H1 (cell line): Measurements from ENCODE around the gene PTGDS. TPM values are rescaled to one million over a fixed set of nuclear protein-coding genes. Genes with fewer than 3 reads are reported as not detected.

ENCODE experiments used
- ATF3 ChIP-seq: IDR thresholded peaks from 2 replicates; pipeline ENCODE4 v1.6.1; 2011; ENCODE audit warnings: low read depth, mild to moderate bottlenecking, low read length; ENCODE audit not compliant: insufficient read depth
- CREB1 ChIP-seq: IDR thresholded peaks from 2 replicates; pipeline ENCODE4 v1.6.1; 2012; ENCODE audit warnings: inconsistent platforms
- KDM5A ChIP-seq: fragments of 200-600 bp; IDR thresholded peaks from 2 replicates; pipeline ENCODE4 v1.7.1; 2012; ENCODE audit warnings: mild to moderate bottlenecking, low read length, inconsistent platforms, mixed read lengths
- RFX5 ChIP-seq: IDR thresholded peaks from 2 replicates; pipeline ENCODE4 v1.6.1; 2011; ENCODE audit warnings: low read depth, low read length, improper control_type of control experiment, borderline replicate concordance
- ZNF274 ChIP-seq: IDR thresholded peaks from 2 replicates; pipeline ENCODE4 v1.7.0; 2012; ENCODE audit warnings: low read length, borderline replicate concordance; ENCODE audit errors: extremely low read depth
- polyA plus RNA-seq, 7 experiments: library from polyadenylated mRNA; depleted of rRNA in 3 of 7; stranded (reverse) in 5 of 7; unstranded in 2 of 7; fragments of >200 nt in 5 of 7; fragments of 200-250 nt in 2 of 7; gene quantifications; 1 replicate in 5 of 7; 2 replicates in 1 of 7; 4 replicates in 1 of 7; pipeline versions ENCODE4 v1.2.1 to v1.2.3, GENCODE V29; 2011 to 2013; ENCODE audit warnings: missing spikeins in 2 of 7, mixed read lengths in 2 of 7
- total RNA-seq: library from RNA; stranded (reverse); fragmentation: NEBNext Ultra II Directional; extraction: Animal tissue kit (Norgen Biotek cat#: 25700); gene quantifications from 2 replicates; pipeline ENCODE4 v1.2.1, GENCODE V29; 2021
- TF ChIP-seq, protein P1 (sequence below): IDR thresholded peaks from 2 replicates; pipeline ENCODE4 v1.6.1; 2011; ENCODE audit warnings: low read length, improper control_type of control experiment

The PTGDS gene
- total and polyA plus RNA-seq, 2 of the 8 experiments (the other 6 are each of a cell fraction or from before 2014, with no cell fraction given), result 1.7 to 2.3 TPM

- TF ChIP-seq RFX5 (no peak), ATF3 (no peak), ZNF274 (no peak), CREB1 (no peak), KDM5A (no peak)
- TF ChIP-seq, protein P1, sequence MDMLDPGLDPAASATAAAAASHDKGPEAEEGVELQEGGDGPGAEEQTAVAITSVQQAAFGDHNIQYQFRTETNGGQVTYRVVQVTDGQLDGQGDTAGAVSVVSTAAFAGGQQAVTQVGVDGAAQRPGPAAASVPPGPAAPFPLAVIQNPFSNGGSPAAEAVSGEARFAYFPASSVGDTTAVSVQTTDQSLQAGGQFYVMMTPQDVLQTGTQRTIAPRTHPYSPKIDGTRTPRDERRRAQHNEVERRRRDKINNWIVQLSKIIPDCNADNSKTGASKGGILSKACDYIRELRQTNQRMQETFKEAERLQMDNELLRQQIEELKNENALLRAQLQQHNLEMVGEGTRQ, result no peak
Measured at GRCh38 chr9:137016436-137016835, 39.1 kb downstream of the PTGDS start (continued).
